Thoracic aorta (tissue), 2 donors: Measurements from ENCODE around the gene CYP46A1. TPM values are rescaled to one million over a fixed set of nuclear protein-coding genes. Genes with fewer than 3 reads are reported as not detected.

Experiments used
- ATAC-seq: fragments of 150-250 bp; one replicate; pipeline ENCODE4 v1.8.0; 2017; ENCODE audit warnings: low read depth; ENCODE audit not compliant: insufficient number of reproducible peaks, low FRiP score
- DNase-seq: peaks from one replicate; pipeline ENCODE4 v3.0.0-alpha.2; 2020; ENCODE audit warnings: low spot score
- H3K27ac ChIP-seq, 2 donors: fragments of 200-600 bp; sonication (generic); 1 replicate in 1 of 2; 2 replicates in 1 of 2; pipeline ENCODE4 v1.5.1; 2016; ENCODE audit warnings: mild to moderate bottlenecking in 2 of 2, moderate library complexity in 2 of 2
- H3K27me3 ChIP-seq: fragments of 200-600 bp; sonication (generic); replicated peaks from 2 replicates; pipeline ENCODE4 v1.6.0; 2016; ENCODE audit warnings: mild to moderate bottlenecking; ENCODE audit not compliant: insufficient read depth
- H3K36me3 ChIP-seq: fragments of 200-600 bp; sonication (generic); one replicate; pipeline ENCODE4 v1.5.1; 2016
- H3K4me1 ChIP-seq, 2 donors: fragments of 200-600 bp; sonication (generic); 1 replicate in 1 of 2; 2 replicates in 1 of 2; pipeline versions ENCODE4 v1.5.1 to v1.6.0; 2016; ENCODE audit warnings: low read depth in 2 of 2, mild to moderate bottlenecking in 1 of 2; ENCODE audit not compliant: control insufficient read depth in 1 of 2
- H3K4me3 ChIP-seq: fragments of 200-600 bp; sonication (generic); 2 replicates; pipeline ENCODE4 v1.5.1; 2016; ENCODE audit warnings: mild to moderate bottlenecking
- H3K9me3 ChIP-seq: fragments of 200-600 bp; sonication (generic); 2 replicates; pipeline ENCODE4 v1.5.1; 2016
- CTCF ChIP-seq: fragments of 200-600 bp; sonication (generic); IDR thresholded peaks from one replicate; pipeline ENCODE4 v1.5.1; 2019; ENCODE audit warnings: antibody characterized with exemption
- total RNA-seq, 2 donors: library from RNA; depleted of rRNA; stranded (reverse); fragments of >200 nt; gene quantifications; one replicate each; pipeline versions ENCODE4 v1.1.0 to v1.2.3, GENCODE V29; 2016

The CYP46A1 gene
- total RNA-seq, 2 donors from 2014 or later = 0.68 to 1.3 TPM

- Histone ChIP-seq H3K27me3 (no peaks in the 10 kb centered on the region), H3K36me3 (no peaks in the 10 kb centered on the region)
- no peak for TF ChIP-seq CTCF
These were observed 40.8 kb upstream of the CYP46A1 start for GRCh38 chr14:99643343-99643742.

DNA sequence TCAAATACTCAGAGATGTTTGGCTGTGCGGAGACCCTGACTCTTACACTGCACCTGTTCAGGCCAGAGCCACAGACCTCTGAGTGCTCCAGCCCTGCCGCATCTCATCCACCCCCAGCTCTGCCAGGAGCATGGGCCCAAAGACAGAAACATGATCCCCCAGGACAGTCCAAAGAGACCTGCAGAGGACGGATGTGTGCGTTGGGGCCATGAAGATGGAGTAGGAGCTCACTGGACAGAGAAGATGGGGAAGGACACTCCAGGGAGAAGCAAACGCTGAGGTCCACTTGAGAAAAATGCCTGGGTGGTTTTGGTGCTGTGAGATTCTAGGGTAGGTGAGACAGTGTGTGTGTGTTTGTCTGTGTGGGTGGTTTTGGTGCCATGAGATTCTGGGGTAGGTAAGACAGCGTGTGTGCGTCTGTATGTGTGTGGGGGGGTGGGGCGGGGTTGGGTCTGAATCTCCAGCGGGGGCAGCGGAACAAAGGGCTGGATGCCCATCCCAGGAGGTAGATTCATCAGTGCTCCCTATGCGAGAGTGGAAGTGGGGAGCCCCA is 40.0 kb upstream of the CYP46A1 start:
- Histone ChIP-seq H3K36me3 (no peaks in the 10 kb centered on the region), H3K27me3 (no peaks in the 10 kb centered on the region), H3K4me1 (peaks cover 0 to 12% of the 10 kb centered on the region in 2 donors), H3K4me3 (no peak overlapping the region), H3K27ac (no peak overlapping the region), H3K9me3 (no peaks in the 10 kb centered on the region)
- no peak for TF ChIP-seq CTCF
- ATAC-seq (no peak), DNase-seq (no peak)

More at GRCh38 chr14:99643343-99643742, 40.8 kb upstream of the CYP46A1 start:
- no peak for DNase-seq
- Histone ChIP-seq H3K4me1 (peaks cover 0 to 12% of the 10 kb centered on the region in 2 donors), H3K4me3 (no peak overlapping the region), H3K27ac (no peak overlapping the region), H3K9me3 (no peaks in the 10 kb centered on the region)
- ATAC-seq = no peak

DNA sequence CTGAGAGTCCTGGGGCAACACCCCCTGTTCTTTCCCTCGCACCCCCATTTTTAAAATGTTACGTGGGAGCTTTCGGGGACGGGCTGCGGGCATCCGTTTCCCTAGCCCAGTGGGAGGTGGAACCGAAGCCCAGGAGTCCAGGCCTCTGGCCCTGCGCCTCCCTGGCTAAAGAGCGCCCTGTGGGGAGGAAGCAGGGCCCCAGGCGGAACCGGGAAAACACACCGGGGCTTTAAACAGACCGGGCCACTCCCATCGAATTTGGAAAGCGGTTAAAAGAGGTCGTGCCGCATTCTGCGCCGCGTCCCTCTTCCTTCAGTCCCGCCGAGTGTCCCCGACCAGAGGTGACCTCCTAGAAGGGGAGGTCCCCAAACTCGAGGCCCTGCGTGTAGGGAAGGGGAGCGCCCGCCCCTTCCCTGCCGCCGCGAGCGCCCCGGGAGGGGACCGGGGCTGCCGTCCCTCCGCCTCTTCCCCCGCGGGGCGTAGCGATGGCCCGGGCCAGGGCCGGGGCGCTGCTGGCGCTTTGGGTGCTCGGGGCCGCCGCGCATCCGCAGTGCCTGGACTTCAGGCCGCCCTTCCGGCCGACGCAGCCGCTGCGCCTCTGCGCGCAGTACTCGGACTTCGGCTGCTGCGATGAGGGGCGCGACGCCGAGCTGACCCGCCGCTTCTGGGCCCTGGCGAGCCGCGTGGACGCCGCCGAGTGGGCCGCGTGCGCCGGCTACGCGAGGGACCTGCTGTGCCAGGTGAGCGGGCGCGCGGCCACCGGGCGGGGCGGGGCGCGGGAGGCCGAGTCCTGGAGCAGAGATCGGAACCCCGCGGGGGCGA is 39.2 kb upstream of the CYP46A1 start, which contains the start of gene HHIPL1:
HHIPL1 (plus strand) TSS at position 407 of the 822 bp plus-strand sequence; CDS start at position 486, 79 bp downstream.
- no peak within 1 kb of the TSS for H3K27ac ChIP-seq
- no peaks in the 10 kb centered on the region for H3K9me3 ChIP-seq
- no peak for DNase-seq
- TF ChIP-seq CTCF = no peak
- no peak for ATAC-seq
- no peaks in the 10 kb centered on the region for H3K36me3 ChIP-seq
- no peaks in the 10 kb centered on the region for H3K27me3 ChIP-seq
- H3K4me1 ChIP-seq = peaks cover 0 to 12% of the 10 kb centered on the region in 2 donors
- peak within 1 kb of the TSS; percentile 73 for H3K4me3 ChIP-seq

DNA sequence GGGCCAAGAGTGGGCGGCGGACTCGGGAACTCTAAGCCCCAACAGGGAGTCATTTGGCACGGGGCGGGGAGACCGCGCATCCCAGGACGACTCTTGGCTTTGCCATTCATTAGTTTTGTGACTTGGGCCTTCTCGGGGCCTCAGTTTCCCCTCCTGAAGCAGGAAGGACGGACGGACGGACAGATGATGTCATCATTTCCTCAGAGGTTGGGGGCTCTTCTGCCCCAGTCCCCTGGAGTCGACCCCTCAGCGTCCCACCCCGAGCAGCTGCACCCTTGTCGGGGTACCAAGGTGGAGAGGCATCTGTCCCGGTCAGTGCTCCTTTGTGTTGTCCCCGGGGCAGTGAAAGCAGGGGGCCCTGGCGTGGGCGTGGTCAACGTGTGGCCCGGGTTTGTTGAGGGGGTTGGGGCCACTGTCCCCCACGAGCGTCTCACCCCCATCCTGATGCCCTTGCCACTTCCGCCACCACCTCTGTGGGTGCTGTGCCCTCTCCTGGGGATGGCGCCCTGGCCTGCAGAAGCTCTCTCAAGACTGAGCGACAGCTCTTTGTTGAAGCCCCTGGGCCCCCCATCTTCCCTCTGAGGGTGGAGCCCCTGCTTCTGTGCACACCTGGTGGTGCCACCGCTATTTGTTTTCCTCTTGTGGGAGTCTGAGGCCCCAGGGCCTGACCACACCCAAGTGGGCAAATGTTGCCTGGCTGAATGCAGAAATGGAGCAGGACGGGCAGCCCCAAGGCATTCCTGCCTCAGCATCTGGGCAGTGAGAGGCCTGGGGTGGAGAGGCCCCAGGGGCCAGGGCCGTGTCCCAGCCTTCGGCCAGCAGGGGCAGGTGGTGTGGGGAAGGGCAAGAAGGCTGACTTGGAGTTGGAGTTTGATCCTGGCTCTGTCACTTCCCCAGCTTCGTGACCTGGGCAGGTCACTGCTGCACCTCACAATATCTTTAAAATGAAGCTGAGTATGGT is 38.3 kb upstream of the CYP46A1 start:
- ATAC-seq = no peak

More for the DNA sequence above, 38.3 kb upstream of the CYP46A1 start:
- peaks cover 0 to 12% of the 10 kb centered on the region in 2 donors for H3K4me1 ChIP-seq
- no peaks in the 10 kb centered on the region for H3K27me3 ChIP-seq
- H3K27ac ChIP-seq = no peak overlapping the region
- H3K9me3 ChIP-seq = no peaks in the 10 kb centered on the region
- no peaks in the 10 kb centered on the region for H3K36me3 ChIP-seq
- peak overlapping the region; percentile 73 for H3K4me3 ChIP-seq
- no peak for TF ChIP-seq CTCF
- DNase-seq = no peak
